ENCODE results near the gene OXER1. TPM values are rescaled to one million over a fixed set of nuclear protein-coding genes. Genes with fewer than 3 reads are reported as not detected.
"Not testable (repeated sequence)": the region's sequence is repeated elsewhere in the genome, so short reads cannot be mapped to it uniquely, and the experiment has no call there.

OXER1 gene
- total RNA-seq, 1 donor from 2014 or later = 0.88 TPM

- Histone ChIP-seq H3F3A (ENCODE audit: low read depth) (no peaks in the 10 kb centered on the region), H3K27me3 (no peaks in the 10 kb centered on the region), H2AFZ (replicated peaks) (no peak overlapping the region), H3K36me3 (peaks cover 4% of the 10 kb centered on the region), H3K9ac (no peak overlapping the region), H3K9me3 (ENCODE audit: low read depth) (no peaks in the 10 kb centered on the region), H3K27ac (no peak overlapping the region), H3K4me1 (no peaks in the 10 kb centered on the region), H3K79me2 (ENCODE audit: low read depth) (no peaks in the 10 kb centered on the region), H3K4me2 (no peak overlapping the region), H3K4me3 (no peak overlapping the region), H4K20me1 (ENCODE audit: low read depth) (no peaks in the 10 kb centered on the region)
- no peaks in the 10 kb centered on the region for H3K4me1 Mint-ChIP-seq
- no peak overlapping the region for H3K27ac Mint-ChIP-seq
- H3K27me3 Mint-ChIP-seq (ENCODE audit: insufficient read depth, low read depth) = no peaks in the 10 kb centered on the region
- H3K36me3 Mint-ChIP-seq = peaks cover 32% of the 10 kb centered on the region
- no peak overlapping the region for H3K4me3 Mint-ChIP-seq
- H3K9me3 Mint-ChIP-seq = peaks cover 12% of the 10 kb centered on the region
- DNase-seq (ENCODE audit: low spot score) = no peak
- no peak for TF ChIP-seq CTCF (IDR thresholded peaks at IDR 0.05)
- TF ChIP-seq EZH2 (IDR thresholded peaks at IDR 0.05) = no peak
- no peak for TF ChIP-seq EZH2phosphoT487 (IDR thresholded peaks at IDR 0.05)
Measured at GRCh38 chr2:42736598-42737322, 27.2 kb downstream of the OXER1 start.

GRCh38 chr2:42733852-42734251 lies 30.1 kb downstream of the OXER1 start:
- peaks cover 22% of the 10 kb centered on the region for H3K9me3 Mint-ChIP-seq
- TF ChIP-seq EZH2 (IDR thresholded peaks at IDR 0.05) = no peak
- TF ChIP-seq EZH2phosphoT487 (IDR thresholded peaks at IDR 0.05) = no peak
- TF ChIP-seq CTCF (IDR thresholded peaks at IDR 0.05) = no peak
- H3K4me1 Mint-ChIP-seq = no peaks in the 10 kb centered on the region
- Histone ChIP-seq H3K27me3 (no peaks in the 10 kb centered on the region), H3K27ac (no peak overlapping the region), H3K79me2 (ENCODE audit: low read depth) (no peaks in the 10 kb centered on the region), H2AFZ (replicated peaks) (no peak overlapping the region), H3K4me1 (no peaks in the 10 kb centered on the region), H4K20me1 (ENCODE audit: low read depth) (no peaks in the 10 kb centered on the region), H3K4me3 (no peak overlapping the region), H3K36me3 (peaks cover 8% of the 10 kb centered on the region), H3F3A (ENCODE audit: low read depth) (no peaks in the 10 kb centered on the region), H3K9ac (no peak overlapping the region), H3K4me2 (no peak overlapping the region), H3K9me3 (ENCODE audit: low read depth) (no peaks in the 10 kb centered on the region)
- no peak overlapping the region for H3K27ac Mint-ChIP-seq
- H3K36me3 Mint-ChIP-seq = peaks cover 39% of the 10 kb centered on the region
- H3K27me3 Mint-ChIP-seq (ENCODE audit: insufficient read depth, low read depth) = no peaks in the 10 kb centered on the region
- DNase-seq (ENCODE audit: low spot score) = no peak
- no peak overlapping the region for H3K4me3 Mint-ChIP-seq

GRCh38 chr2:42731316-42731715 lies 32.6 kb downstream of the OXER1 start:
- H3K9me3 ChIP-seq (ENCODE audit: low read depth); H3K27me3 ChIP-seq; H3K4me2 ChIP-seq; H3K27me3 Mint-ChIP-seq (ENCODE audit: insufficient read depth, low read depth); H2AFZ ChIP-seq (replicated peaks); H3K27ac ChIP-seq; H3K9ac ChIP-seq; H3K4me1 ChIP-seq; H3K4me3 ChIP-seq; H3K27ac Mint-ChIP-seq; H3K4me3 Mint-ChIP-seq; DNase-seq (ENCODE audit: low spot score); H3K4me1 Mint-ChIP-seq; H3K36me3 ChIP-seq; H4K20me1 ChIP-seq (ENCODE audit: low read depth); H3F3A ChIP-seq (ENCODE audit: low read depth); H3K79me2 ChIP-seq (ENCODE audit: low read depth): not testable (repeated sequence)
- peaks cover 42% of the 10 kb centered on the region for H3K36me3 Mint-ChIP-seq
- peaks cover 25% of the 10 kb centered on the region for H3K9me3 Mint-ChIP-seq

GRCh38 chr2:42726680-42727079 lies 37.3 kb downstream of the OXER1 start:
- H3K9me3 ChIP-seq (ENCODE audit: low read depth) = no peaks in the 10 kb centered on the region
- no peak overlapping the region for H3K4me2 ChIP-seq
- Mint-ChIP-seq H3K4me1 (peaks cover 11% of the 10 kb centered on the region), H3K27me3 (ENCODE audit: insufficient read depth, low read depth) (no peaks in the 10 kb centered on the region), H3K27ac (no peak overlapping the region), H3K4me3 (no peak overlapping the region), H3K9me3 (peaks cover 13% of the 10 kb centered on the region), H3K36me3 (peaks cover 23% of the 10 kb centered on the region)
- no peaks in the 10 kb centered on the region for H3K27me3 ChIP-seq
- no peaks in the 10 kb centered on the region for H3K79me2 ChIP-seq (ENCODE audit: low read depth)
- H3K4me1 ChIP-seq = peaks cover 10% of the 10 kb centered on the region
- DNase-seq (ENCODE audit: low spot score) = no peak
- H3K4me3 ChIP-seq = no peak overlapping the region
- no peaks in the 10 kb centered on the region for H4K20me1 ChIP-seq (ENCODE audit: low read depth)
- H3K36me3 ChIP-seq = peaks cover 4% of the 10 kb centered on the region
- no peak overlapping the region for H3K9ac ChIP-seq
- H2AFZ ChIP-seq (replicated peaks) = no peak overlapping the region
- no peaks in the 10 kb centered on the region for H3F3A ChIP-seq (ENCODE audit: low read depth)
- no peak for TF ChIP-seq EZH2 (IDR thresholded peaks at IDR 0.05)
- TF ChIP-seq CTCF (IDR thresholded peaks at IDR 0.05) = no peak
- no peak for TF ChIP-seq EZH2phosphoT487 (IDR thresholded peaks at IDR 0.05)
- H3K27ac ChIP-seq = no peak overlapping the region
